A549 (cell line): ENCODE data around the gene BTBD8. TPM values are rescaled to one million over a fixed set of nuclear protein-coding genes. Genes with fewer than 3 reads are reported as not detected.

Source experiments
- ATAC-seq, 2 experiments: fragments of 200-7000 bp in 1 of 2; fragments of >200 bp in 1 of 2; cut with Nextera tagmentation in 1 of 2; cut with Tn5 transposase in 1 of 2; 3 replicates each; pipeline versions ENCODE4 v1.8.0 to v1.9.1; 2018 to 2020; ENCODE audit warnings: mild to moderate bottlenecking in 1 of 2, moderate library complexity in 1 of 2
- CTCF ChIA-PET: fragments of 300-600 bp; sonication (Branson Sonifier 250); formaldehyde crosslinking; extraction: SDS; loops from one replicate; lab custom pipeline; 2021; ENCODE audit warnings: antibody characterized with exemption, inconsistent platforms; lab: Yijun Ruan, JAX
- POLR2A ChIA-PET: fragments of 350-600 bp; formaldehyde crosslinking; extraction: SDS; loops from one replicate; lab custom pipeline; 2021; ENCODE audit warnings: antibody characterized with exemption, inconsistent platforms; lab: Yijun Ruan, JAX
- DNase-seq, 2 experiments: peaks; one replicate each; pipeline versions ENCODE4 v3.0.0 to v3.0.0-alpha.2; 2011 to 2016; ENCODE audit warnings: low read depth in 1 of 2, low spot score in 1 of 2
- FAIRE-seq: peaks from 2 replicates; lab custom pipeline; 2011; peaks lifted over from hg19 to GRCh38; lab: Jason Lieb, UNC
- H3K27ac ChIP-seq, 2 experiments: fragments of >200 bp; sonication (Bioruptor Twin); formaldehyde crosslinking; 3 replicates each; pipeline ENCODE4 v1.5.1; 2016 to 2017
- H3K4me1 ChIP-seq: fragments of >200 bp; sonication (Bioruptor Twin); formaldehyde crosslinking; 3 replicates; pipeline ENCODE4 v1.6.1; 2016
- H3K4me2 ChIP-seq: fragments of >200 bp; sonication (Bioruptor Twin); formaldehyde crosslinking; 3 replicates; pipeline ENCODE4 v1.6.1; 2016
- H3K4me3 ChIP-seq: fragments of >200 bp; sonication (Bioruptor Twin); formaldehyde crosslinking; 3 replicates; pipeline ENCODE4 v1.5.1; 2016
- H3K9me3 ChIP-seq: fragments of >200 bp; sonication (Bioruptor Twin); formaldehyde crosslinking; 3 replicates; pipeline ENCODE4 v1.6.1; 2016
- CBX2 ChIP-seq: fragments of 200-600 bp; sonication (generic); IDR thresholded peaks from 2 replicates; pipeline ENCODE4 v1.6.1; 2016; ENCODE audit warnings: low read depth, mild to moderate bottlenecking, borderline replicate concordance
- CHD4 ChIP-seq: fragments of 200-600 bp; sonication (generic); IDR thresholded peaks from 2 replicates; pipeline ENCODE4 v1.6.1; 2016; ENCODE audit warnings: antibody characterized with exemption, mild to moderate bottlenecking, borderline replicate concordance
- E2F6 ChIP-seq: IDR thresholded peaks from 2 replicates; pipeline ENCODE4 v1.6.1; 2012; ENCODE audit warnings: low read depth, borderline replicate concordance
- EHF ChIP-seq: fragments of 250-450 bp; sonication (Bioruptor Pico); IDR thresholded peaks from 2 replicates; pipeline ENCODE4 v1.5.0; 2020; ENCODE audit warnings: mild to moderate bottlenecking
- ESRRA ChIP-seq: fragments of 150-350 bp; IDR thresholded peaks from 2 replicates; pipeline ENCODE4 v1.6.1; 2014; ENCODE audit warnings: mild to moderate bottlenecking, low read length, borderline replicate concordance
- FOSB ChIP-seq: fragments of 250-450 bp; sonication (Bioruptor Pico); IDR thresholded peaks from 2 replicates; pipeline ENCODE4 v1.5.0; 2020; ENCODE audit warnings: mild to moderate bottlenecking, moderate library complexity
- FOSL2 ChIP-seq, 2 experiments: fragments of 450-650 bp in 1 of 2; fragments of >200 bp in 1 of 2; sonication (Bioruptor Twin) in 1 of 2; formaldehyde crosslinking; IDR thresholded peaks; 2 replicates each; pipeline versions ENCODE4 v1.5.0 to v1.6.1; 2016 to 2020; ENCODE audit warnings: mild to moderate bottlenecking in 1 of 2, moderate library complexity in 1 of 2
- GATA3 ChIP-seq: IDR thresholded peaks from 2 replicates; pipeline ENCODE4 v1.6.1; 2012; ENCODE audit warnings: borderline replicate concordance
- HMGXB4 ChIP-seq: fragments of 250-450 bp; sonication (Bioruptor Pico); IDR thresholded peaks from 2 replicates; pipeline ENCODE4 v1.5.0; 2021; ENCODE audit warnings: mild to moderate bottlenecking, moderate library complexity, borderline replicate concordance
- HOXB13 ChIP-seq: fragments of 250-450 bp; sonication (Bioruptor Pico); IDR thresholded peaks from 2 replicates; pipeline ENCODE4 v1.5.0; 2020; ENCODE audit warnings: low read depth, mild to moderate bottlenecking, moderate library complexity
- KDM5A ChIP-seq: fragments of 200-600 bp; sonication (generic); IDR thresholded peaks from 2 replicates; pipeline ENCODE4 v1.6.1; 2016; ENCODE audit warnings: antibody characterized with exemption, mild to moderate bottlenecking
- MAFK ChIP-seq: fragments of 450-650 bp; IDR thresholded peaks from 2 replicates; pipeline ENCODE4 v1.6.1; 2014; ENCODE audit not compliant: partially characterized antibody
- MAZ ChIP-seq: fragments of 150-350 bp; IDR thresholded peaks from 2 replicates; pipeline ENCODE4 v1.6.1; 2014; ENCODE audit warnings: antibody characterized with exemption, low read depth, low read length, borderline replicate concordance
- PHF8 ChIP-seq: fragments of 200-600 bp; sonication (generic); IDR thresholded peaks from 2 replicates; pipeline ENCODE4 v1.6.1; 2016; ENCODE audit warnings: low read depth, mild to moderate bottlenecking, antibody characterized with exemption, moderate library complexity, borderline replicate concordance
- POLR2A ChIP-seq: IDR thresholded peaks from 2 replicates; pipeline ENCODE4 v1.6.1; 2012; ENCODE audit warnings: mild to moderate bottlenecking, low read length
- POLR2AphosphoS2 ChIP-seq: conservative IDR thresholded peaks from 2 replicates; pipeline ENCODE4 v1.6.1; 2012; ENCODE audit warnings: low read length, improper control_type of control experiment, inconsistent platforms
- RARB ChIP-seq: fragments of 250-450 bp; sonication (Bioruptor Pico); IDR thresholded peaks from 2 replicates; pipeline ENCODE4 v1.8.0; 2021; ENCODE audit warnings: mild to moderate bottlenecking, moderate library complexity
- SMC3 ChIP-seq: fragments of >200 bp; sonication (Bioruptor Twin); formaldehyde crosslinking; IDR thresholded peaks from 3 replicates; pipeline ENCODE4 v1.6.1; 2018; ENCODE audit warnings: inconsistent platforms
- SREBF2 ChIP-seq: fragments of 450-650 bp; IDR thresholded peaks from 2 replicates; pipeline ENCODE4 v1.6.1; 2014; ENCODE audit warnings: mild to moderate bottlenecking, moderate library complexity
- ZFP36 ChIP-seq: fragments of 450-650 bp; IDR thresholded peaks from 2 replicates; pipeline ENCODE4 v1.6.1; 2014; ENCODE audit warnings: borderline replicate concordance; ENCODE audit not compliant: partially characterized antibody
- WGBS: methylation state at CpG from one replicate; pipeline ENCODE4 v1.1.6; 2017; ENCODE audit errors: missing lambda C conversion rate; 5-methylcytosine and 5-hydroxymethylcytosine counted together
- polyA plus RNA-seq, 4 experiments: library from polyadenylated mRNA; depleted of rRNA in 3 of 4; stranded (reverse); fragments of >200 nt; fragmentation: RNase III in 1 of 4; extraction: RNeasy Plus Mini Kit Qiagen cat#74134 plus additional on column Dnase treatment in 1 of 4; gene quantifications; 2 replicates in 3 of 4; 3 replicates in 1 of 4; pipeline ENCODE4 v1.2.3, GENCODE V29; 2011 to 2017
- TF ChIP-seq, protein P1 (sequence below): fragments of 250-450 bp; sonication (Bioruptor Pico); IDR thresholded peaks from 2 replicates; pipeline ENCODE4 v1.5.0; 2020; ENCODE audit warnings: low read depth, mild to moderate bottlenecking, moderate library complexity

Gene BTBD8
- polyA plus RNA-seq, 2 of the 4 experiments (the other 2 are of a cell fraction) = 0.80 to 2.5 TPM

DNA sequence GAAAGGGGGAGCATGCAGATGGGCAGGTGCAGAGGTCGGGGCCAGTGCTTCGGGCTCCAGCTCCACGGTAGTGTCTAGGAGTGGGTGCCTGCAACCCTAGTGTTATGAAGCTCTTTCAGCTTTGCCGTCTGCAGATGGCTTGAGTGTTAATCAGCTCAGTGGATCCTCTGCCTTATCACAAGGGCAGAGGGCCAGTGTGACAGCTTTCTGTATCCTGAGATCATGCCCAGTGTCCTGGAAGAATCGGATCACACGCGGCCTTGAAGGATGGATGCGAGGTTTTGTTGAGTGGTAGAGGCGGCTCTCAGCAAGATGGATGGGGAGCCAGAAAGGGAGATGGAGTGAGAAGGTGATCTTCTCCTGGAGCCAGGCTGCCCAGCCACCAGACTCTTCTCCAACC, 112.1 kb downstream of the BTBD8 start (continued):
- no peak for TF ChIP-seq FOSL2 (IDR thresholded peaks at IDR 0.05)
- TF ChIP-seq FOSL2 (CRISPR knock-in tag; IDR thresholded peaks at IDR 0.05) = no peak
- no peak for TF ChIP-seq PHF8
- TF ChIP-seq, protein P1, sequence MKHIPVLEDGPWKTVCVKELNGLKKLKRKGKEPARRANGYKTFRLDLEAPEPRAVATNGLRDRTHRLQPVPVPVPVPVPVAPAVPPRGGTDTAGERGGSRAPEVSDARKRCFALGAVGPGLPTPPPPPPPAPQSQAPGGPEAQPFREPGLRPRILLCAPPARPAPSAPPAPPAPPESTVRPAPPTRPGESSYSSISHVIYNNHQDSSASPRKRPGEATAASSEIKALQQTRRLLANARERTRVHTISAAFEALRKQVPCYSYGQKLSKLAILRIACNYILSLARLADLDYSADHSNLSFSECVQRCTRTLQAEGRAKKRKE (CRISPR knock-in tag) = no peak
- no peak for TF ChIP-seq RARB
- TF ChIP-seq E2F6 = no peak
- no peak for TF ChIP-seq MAZ

- no peak for FAIRE-seq
- no peak for TF ChIP-seq KDM5A
- no peak for TF ChIP-seq SMC3
- TF ChIP-seq HOXB13 (CRISPR knock-in tag) = no peak
- TF ChIP-seq CHD4 = no peak
- TF ChIP-seq E2F6 = no peak
- no peak for TF ChIP-seq CBX2
- no peak for TF ChIP-seq SREBF2
- TF ChIP-seq GATA3 = no peak
- no peak for TF ChIP-seq ESRRA
- no peak for TF ChIP-seq ZFP36
- no peak for TF ChIP-seq RARB
- TF ChIP-seq POLR2A = no peak
- no peak for TF ChIP-seq HMGXB4 (CRISPR knock-in tag)
- TF ChIP-seq POLR2AphosphoS2 = no peak
- TF ChIP-seq, all 56 proteins: peak for 0
- no peak overlapping the region for H3K4me2 ChIP-seq
- ATAC-seq (no peak), DNase-seq (no peak)
- H3K4me3 ChIP-seq = no peak overlapping the region
- no peaks in the 10 kb centered on the region for H3K4me1 ChIP-seq
- ChIA-PET POLR2A (no interaction called here), CTCF (interaction anchor here (1.4 kb wide), 1 partner anchor 79 kb away, joined by 5 read pairs; no protein-coding TSS in a partner anchor)
- H3K9me3 ChIP-seq = no peaks in the 10 kb centered on the region
- no peak overlapping the region for H3K27ac ChIP-seq
- 23% methylated on average over 1 of the region's 1 CpG for WGBS
Observed at GRCh38 chr1:92194511-92194910, 114.4 kb downstream of the BTBD8 start.

DNA sequence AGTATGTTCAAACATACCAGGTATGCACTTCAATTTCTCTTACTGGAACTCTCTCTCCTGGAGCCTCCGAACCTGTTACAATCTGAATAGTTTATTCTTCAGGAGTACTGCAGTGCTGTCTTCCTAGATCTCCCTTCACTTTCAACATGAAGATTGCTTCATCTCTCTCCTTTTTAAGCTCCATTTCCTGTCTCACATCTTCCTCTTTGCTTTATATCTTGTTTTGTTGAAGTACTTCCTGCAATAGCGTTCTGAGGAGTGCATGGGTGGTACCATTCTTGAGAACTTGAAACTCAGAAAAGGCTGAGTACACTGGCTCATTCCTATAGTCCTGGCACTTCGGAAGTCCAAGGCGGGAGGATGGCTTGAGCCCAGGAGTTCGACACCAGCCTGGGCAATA, 121.8 kb downstream of the BTBD8 start:
- POLR2A ChIA-PET = no interaction called here
- 0 out of 3 replicates have a peak, but pooled peaks cover 5% of the 10 kb centered on the region for H3K9me3 ChIP-seq
- TF ChIP-seq FOSB = no peak
- no peak overlapping the region for H3K27ac ChIP-seq
- ATAC-seq = no peak
- no peak overlapping the region for H3K4me2 ChIP-seq
- 75% methylated on average over 5 of the region's 5 CpGs for WGBS
- no peaks in the 10 kb centered on the region for H3K4me1 ChIP-seq
- no peak for FAIRE-seq
- H3K4me3 ChIP-seq = no peak overlapping the region
- CTCF ChIA-PET = no interaction called here
- no peak for DNase-seq

DNA sequence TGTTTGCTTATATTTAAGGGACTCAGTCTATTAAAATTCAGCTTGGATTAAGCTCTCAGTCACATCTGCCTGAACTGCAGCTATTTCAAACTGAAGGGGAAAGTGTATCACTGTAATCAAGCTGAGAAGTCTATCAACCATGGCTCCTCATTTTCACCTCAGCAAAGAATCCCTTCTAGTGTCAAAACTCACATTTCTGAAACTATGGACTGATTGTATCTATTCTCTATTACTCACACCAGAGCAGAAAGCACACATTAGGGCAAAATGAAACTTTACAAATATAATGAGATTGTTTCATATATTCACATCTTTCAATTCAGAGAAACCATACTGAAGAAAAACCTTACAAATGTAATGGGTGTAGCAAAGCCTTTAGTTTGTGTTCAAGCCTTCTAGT, 123.0 kb downstream of the BTBD8 start:
- H3K27ac ChIP-seq = no peak overlapping the region
- 0 out of 3 replicates have a peak, but pooled peaks cover 5% of the 10 kb centered on the region for H3K9me3 ChIP-seq
- H3K4me1 ChIP-seq = no peaks in the 10 kb centered on the region
- no peak overlapping the region for H3K4me2 ChIP-seq
- no peak for DNase-seq
- H3K4me3 ChIP-seq = no peak overlapping the region
- no peak for TF ChIP-seq SREBF2
- no peak for TF ChIP-seq MAFK
- TF ChIP-seq EHF (CRISPR knock-in tag) = no peak
- ChIA-PET CTCF (no interaction called here), POLR2A (no interaction called here)
- FAIRE-seq = no peak
- ATAC-seq = no peak
